Measurements from ENCODE around the gene GLG1. TPM values are rescaled to one million over a fixed set of nuclear protein-coding genes. Genes with fewer than 3 reads are reported as not detected.

The GLG1 gene
- total and polyA plus RNA-seq, 12 donors: 31.6 to 146 (median 112) TPM

GRCh38 chr16:74461826-74462225 is 145.1 kb downstream of the GLG1 start:
- Histone ChIP-seq H3K4me1 (replicated peaks in 1 of 2) (no peaks in the 10 kb centered on the region), H3K27me3 (no peaks in the 10 kb centered on the region), H3K27ac (no peak overlapping the region), H3K4me3 (no peak overlapping the region), H3K9me3 (replicated peaks in 1 of 3) (no peaks in the 10 kb centered on the region), H3K36me3 (replicated peaks in 1 of 2) (peaks cover 0 to 82% of the 10 kb centered on the region in 2 donors)
- no peak for DNase-seq
- intact Hi-C loops (cut with DNase I): loop anchor here in 1 of 2 donors (10.0 kb wide), 1 partner anchor 163 kb away; no protein-coding TSS in a partner anchor
- WGBS, 4 donors: 87 to 94% (median 90%) methylated on average over 9 of the region's 9 CpGs
- TF ChIP-seq CTCF (IDR thresholded peaks at IDR 0.05): no peak
- TF ChIP-seq POLR2A (IDR thresholded peaks at IDR 0.05): no peak

DNA sequence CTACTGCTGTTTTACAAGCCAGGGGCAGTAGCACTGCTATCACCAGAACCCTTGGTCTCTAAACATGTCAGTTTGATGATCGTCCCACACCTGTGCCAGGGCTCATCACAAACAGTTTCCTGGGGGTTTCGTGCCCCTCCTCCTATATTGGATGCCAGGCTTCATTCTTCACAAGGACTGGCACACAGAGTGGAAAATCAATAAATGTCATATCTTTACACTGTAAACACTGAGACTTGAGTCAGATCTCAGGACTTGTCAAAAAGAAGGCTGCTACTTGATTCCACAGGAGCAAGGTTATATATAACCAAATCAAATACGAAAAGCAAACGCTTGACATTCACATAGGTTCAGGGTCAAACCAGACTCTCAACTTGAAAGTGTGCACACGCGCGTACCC is 146.4 kb downstream of the GLG1 start:
- intact Hi-C loops (cut with DNase I): loop anchor here in 1 of 2 donors (10.0 kb wide), 1 partner anchor 164 kb away; no protein-coding TSS in a partner anchor
- no peaks in the 10 kb centered on the region for H3K9me3 ChIP-seq (replicated peaks in 1 of 3)
- TF ChIP-seq POLR2A (IDR thresholded peaks at IDR 0.05) (no peak), CTCF (IDR thresholded peaks at IDR 0.05) (no peak)
- H3K4me3 ChIP-seq: no peak overlapping the region
- no peaks in the 10 kb centered on the region for H3K27me3 ChIP-seq
- 84 to 90% (median 89%) methylated on average over 6 to 7 of the region's 7 CpGs for WGBS, 4 donors
- no peak for DNase-seq
- H3K36me3 ChIP-seq (replicated peaks in 1 of 2): peaks cover 0 to 84% of the 10 kb centered on the region in 2 donors
- no peaks in the 10 kb centered on the region for H3K4me1 ChIP-seq (replicated peaks in 1 of 2)
- H3K27ac ChIP-seq: no peak overlapping the region

GRCh38 chr16:74456290-74456625 is 150.7 kb downstream of the GLG1 start:
- H3K4me1 ChIP-seq (replicated peaks in 1 of 2): no peaks in the 10 kb centered on the region
- no peaks in the 10 kb centered on the region for H3K9me3 ChIP-seq (replicated peaks in 1 of 3)
- 95 to 98% (median 96%) methylated on average over 16 of the region's 16 CpGs for WGBS, 4 donors
- no peak overlapping the region for H3K4me3 ChIP-seq
- H3K27ac ChIP-seq: no peak overlapping the region
- peaks cover 0 to 77% of the 10 kb centered on the region in 2 donors for H3K36me3 ChIP-seq (replicated peaks in 1 of 2)
- H3K27me3 ChIP-seq: no peaks in the 10 kb centered on the region
- intact Hi-C loops (cut with DNase I): no loop called here
- no peak for DNase-seq
- no peak for TF ChIP-seq CTCF (IDR thresholded peaks at IDR 0.05)
- no peak for TF ChIP-seq POLR2A (IDR thresholded peaks at IDR 0.05)

- Histone ChIP-seq H3K27ac (no peak overlapping the region), H3K4me3 (no peak overlapping the region), H3K4me1 (replicated peaks in 1 of 2) (no peaks in the 10 kb centered on the region), H3K9me3 (replicated peaks in 1 of 3) (no peaks in the 10 kb centered on the region), H3K27me3 (no peaks in the 10 kb centered on the region), H3K36me3 (replicated peaks in 1 of 2) (peaks cover 0 to 81% of the 10 kb centered on the region in 2 donors)
- WGBS, 4 donors: 88 to 93% (median 91%) methylated on average over 10 of the region's 10 CpGs
- TF ChIP-seq CTCF (IDR thresholded peaks at IDR 0.05): no peak
- no peak for TF ChIP-seq POLR2A (IDR thresholded peaks at IDR 0.05)
- intact Hi-C loops (cut with DNase I): no loop called here
- no peak for DNase-seq
These were observed 151.2 kb downstream of the GLG1 start for GRCh38 chr16:74455619-74456289.
